ENCODE results near the gene CEP295NL. TPM values are rescaled to one million over a fixed set of nuclear protein-coding genes. Genes with fewer than 3 reads are reported as not detected.

The CEP295NL gene
- total and polyA plus RNA-seq, 2 of the 8 experiments (the other 6 are each of a cell fraction or from before 2014, with no cell fraction given), result 0.06 to 2.0 TPM

- TF ChIP-seq USF2 (IDR thresholded peaks at IDR 0.05; ENCODE audit: low read length) (no peak), KDM1A (IDR thresholded peaks at IDR 0.05; ENCODE audit: borderline replicate concordance, low read length) (no peak)
Measured at GRCh38 chr17:78921437-78921971, 18.5 kb upstream of the CEP295NL start (continued).

All from H1 (cell line).